Amniotic stem cell (primary cell): ENCODE measurements around the gene RBM15B.
A peak's percentile ranks its signal among the peaks of the same experiment; 100 is the strongest.
"Not testable (repeated sequence)": the region's sequence is repeated elsewhere in the genome, so short reads cannot be mapped to it uniquely, and the experiment has no call there.

ENCODE experiments used
- DNase-seq: peaks from one replicate; lab custom pipeline; 2025; lab: John Stamatoyannopoulos, UW

RBM15B gene, protein sequence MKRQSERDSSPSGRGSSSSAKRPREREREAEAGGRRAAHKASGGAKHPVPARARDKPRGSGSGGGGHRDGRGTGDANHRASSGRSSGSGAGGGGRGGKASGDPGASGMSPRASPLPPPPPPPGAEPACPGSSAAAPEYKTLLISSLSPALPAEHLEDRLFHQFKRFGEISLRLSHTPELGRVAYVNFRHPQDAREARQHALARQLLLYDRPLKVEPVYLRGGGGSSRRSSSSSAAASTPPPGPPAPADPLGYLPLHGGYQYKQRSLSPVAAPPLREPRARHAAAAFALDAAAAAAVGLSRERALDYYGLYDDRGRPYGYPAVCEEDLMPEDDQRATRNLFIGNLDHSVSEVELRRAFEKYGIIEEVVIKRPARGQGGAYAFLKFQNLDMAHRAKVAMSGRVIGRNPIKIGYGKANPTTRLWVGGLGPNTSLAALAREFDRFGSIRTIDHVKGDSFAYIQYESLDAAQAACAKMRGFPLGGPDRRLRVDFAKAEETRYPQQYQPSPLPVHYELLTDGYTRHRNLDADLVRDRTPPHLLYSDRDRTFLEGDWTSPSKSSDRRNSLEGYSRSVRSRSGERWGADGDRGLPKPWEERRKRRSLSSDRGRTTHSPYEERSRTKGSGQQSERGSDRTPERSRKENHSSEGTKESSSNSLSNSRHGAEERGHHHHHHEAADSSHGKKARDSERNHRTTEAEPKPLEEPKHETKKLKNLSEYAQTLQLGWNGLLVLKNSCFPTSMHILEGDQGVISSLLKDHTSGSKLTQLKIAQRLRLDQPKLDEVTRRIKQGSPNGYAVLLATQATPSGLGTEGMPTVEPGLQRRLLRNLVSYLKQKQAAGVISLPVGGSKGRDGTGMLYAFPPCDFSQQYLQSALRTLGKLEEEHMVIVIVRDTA

DNA sequence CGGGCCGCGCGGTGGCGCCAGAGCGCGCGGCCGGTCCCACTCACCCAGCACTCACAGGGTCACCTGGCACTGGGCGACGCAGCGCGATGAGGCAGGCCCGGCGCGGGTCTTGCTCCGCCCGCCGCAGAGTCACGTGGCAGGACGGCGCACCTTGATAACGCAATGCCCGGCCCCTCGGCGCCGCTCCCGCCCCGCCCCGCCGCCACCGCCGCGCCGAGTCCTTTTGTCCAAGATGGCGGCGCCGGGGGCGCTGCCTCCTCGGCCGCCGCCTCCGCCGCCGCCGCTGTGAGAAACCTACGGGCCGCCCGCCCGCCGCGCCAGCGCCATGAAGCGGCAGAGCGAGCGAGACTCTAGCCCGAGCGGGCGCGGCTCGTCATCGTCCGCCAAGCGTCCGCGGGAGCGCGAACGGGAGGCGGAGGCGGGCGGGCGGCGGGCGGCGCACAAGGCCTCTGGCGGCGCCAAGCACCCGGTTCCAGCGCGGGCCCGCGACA, at the start of gene RBM15B:
Gene RBM15B, plus strand, starts transcription at position 211 of the 491 bp plus-strand sequence. Its CDS starts 115 bp downstream, at position 326.
- peak; percentile 89 for DNase-seq

DNA sequence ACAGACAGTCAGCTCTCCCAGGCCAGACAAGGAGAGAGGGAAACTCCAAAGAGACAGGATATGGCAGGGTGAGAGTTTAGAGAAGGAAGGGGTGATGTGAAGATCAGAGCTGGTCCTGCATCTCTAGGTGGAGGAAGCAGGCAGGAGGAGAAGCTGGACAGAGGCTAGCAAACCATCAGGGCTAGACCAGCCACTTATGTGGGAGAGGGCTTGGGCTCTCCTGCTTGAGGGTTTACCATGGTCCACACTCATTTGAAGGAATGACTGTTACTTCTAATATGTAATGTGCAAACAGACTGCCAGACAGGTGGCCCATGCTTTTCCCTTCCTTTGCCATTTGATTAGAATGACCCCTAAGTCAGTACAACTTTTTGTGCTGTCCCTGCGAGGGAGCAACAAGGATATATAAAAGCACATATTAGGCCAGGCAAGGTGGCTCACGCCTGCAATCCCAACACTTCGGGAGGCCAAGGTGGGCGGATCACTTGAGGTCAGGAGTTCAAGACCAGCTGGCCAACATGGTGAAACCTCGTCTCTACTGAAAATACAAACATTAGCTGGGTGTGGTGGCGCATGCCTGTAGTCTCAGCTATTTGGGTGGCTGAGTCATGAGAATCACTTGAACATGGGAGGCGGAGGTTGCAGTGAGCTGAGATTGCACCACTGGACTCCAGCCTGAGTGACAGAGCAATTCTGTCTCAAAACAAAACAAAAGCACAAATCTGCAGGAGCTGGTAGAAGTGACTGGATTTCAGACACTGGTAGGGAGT, 47.0 kb upstream of the RBM15B start:
- DNase-seq: peak; percentile 25

DNA sequence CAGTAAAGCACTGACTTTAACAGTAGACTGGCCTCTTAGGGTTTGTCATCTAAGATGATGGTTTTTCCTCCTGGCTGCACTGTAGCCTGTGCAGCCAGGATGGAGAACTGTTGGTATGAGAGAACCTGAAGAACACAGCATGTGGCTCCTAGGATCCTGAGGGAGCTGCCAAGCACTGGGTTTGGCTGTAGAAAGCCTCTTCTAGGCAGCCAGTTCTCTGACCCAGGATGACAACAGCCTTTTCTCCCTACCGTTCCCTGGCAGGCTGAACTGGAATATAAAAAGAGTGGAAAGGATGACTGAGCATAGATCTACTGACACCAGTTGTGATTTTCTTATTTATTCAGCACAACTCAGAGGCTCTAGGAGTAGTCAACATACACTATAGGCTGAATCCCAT, 40.3 kb upstream of the RBM15B start:
- no peak for DNase-seq

DNA sequence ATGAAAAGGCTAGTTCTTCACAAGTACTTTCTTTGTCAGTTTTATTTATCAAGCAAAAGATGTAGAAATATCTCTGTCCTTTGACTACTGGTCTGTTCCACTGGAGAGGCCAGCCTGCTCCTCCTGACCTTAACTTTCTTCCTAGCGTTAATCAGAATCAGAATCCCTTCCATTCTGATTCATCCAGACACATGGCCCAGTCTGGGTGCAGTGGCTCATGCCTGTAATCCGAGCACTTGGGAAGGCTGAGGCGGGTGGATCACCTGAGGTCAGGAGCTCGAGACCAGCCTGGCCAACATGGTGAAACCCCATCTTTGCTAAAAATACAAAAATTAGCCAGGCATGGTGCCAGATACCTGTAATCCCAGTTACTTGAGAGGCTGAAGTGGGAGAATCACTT, 38.0 kb upstream of the RBM15B start:
- DNase-seq: no peak

DNA sequence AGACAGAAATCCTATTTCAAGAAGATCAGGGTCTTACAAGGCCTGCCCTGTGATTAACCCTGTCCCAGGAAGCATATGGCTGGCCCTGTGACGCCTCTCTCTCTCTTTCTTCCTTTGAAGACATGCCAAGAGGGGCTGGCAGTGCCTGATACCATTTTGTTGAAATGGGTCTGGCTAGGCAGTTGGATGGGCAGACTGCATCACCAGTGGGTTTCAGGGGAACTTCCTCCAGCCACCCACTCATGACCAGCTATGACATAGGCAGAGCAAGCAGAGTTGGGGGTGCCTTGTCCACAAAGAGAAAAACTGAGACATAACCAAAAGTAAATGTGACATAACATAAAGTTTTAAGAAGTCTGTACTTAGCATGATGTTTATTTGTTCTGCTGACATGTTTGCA, 37.4 kb upstream of the RBM15B start:
- DNase-seq: no peak

DNA sequence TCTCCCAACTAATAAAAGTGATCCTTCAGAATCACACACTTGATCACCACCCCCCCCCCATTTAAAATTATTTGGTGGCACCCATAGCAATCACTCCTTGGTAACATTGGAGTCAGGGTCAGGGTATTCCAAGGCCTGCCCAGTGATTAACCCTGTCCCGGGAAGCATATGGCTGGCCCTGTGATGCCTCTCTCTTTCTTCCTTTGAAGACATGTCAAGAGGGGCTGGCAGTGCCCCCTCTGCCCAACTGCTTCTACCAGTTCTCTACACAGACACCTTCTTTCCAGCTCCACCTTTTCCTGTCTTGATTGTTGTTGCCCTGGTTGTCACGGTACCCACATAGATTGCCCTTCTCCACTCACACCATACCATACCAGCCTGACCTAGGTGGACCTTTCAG, 36.9 kb upstream of the RBM15B start:
- DNase-seq: no peak

DNA sequence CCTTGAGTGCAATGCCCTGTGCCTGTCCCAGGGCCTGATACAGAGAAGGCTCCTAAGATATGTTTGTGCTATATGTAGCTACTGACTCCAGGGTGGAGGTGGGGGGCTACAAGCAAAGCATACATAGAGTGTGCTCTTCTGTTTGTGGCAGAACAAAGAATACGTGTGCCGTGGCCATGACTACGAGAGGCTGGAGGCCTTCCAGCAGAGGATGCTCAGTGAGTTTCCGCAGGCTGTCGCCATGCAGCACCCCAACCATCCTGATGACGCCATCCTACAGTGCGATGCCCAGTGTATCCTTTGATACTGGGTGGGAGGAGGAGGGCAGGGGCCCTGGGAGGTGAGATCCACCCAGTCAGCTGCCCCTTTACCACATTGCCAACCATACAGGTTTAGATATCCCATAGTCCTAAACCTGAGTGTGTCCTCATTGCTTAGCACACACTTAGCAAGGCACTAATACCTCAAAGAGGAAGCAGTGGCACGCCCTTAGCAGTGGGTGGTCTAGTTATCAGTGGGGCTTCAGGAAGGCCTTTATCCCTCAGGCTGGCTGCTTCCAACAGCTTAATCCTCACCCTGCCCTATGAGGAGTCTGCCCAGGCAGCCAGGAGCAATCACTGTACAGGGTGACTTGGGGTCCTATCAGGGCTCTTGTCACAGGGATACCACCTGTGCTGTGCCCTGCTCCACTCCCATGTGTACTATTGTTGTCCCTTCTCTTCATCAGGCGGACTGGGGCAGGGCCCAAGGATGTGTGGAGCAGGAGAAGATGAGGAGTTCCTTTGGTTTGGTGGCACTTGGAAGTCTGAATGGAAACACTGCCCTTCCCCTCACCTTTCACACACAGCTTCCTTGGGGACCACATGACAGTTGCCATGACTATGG, 36.1 kb upstream of the RBM15B start:
- DNase-seq: no peak

DNA sequence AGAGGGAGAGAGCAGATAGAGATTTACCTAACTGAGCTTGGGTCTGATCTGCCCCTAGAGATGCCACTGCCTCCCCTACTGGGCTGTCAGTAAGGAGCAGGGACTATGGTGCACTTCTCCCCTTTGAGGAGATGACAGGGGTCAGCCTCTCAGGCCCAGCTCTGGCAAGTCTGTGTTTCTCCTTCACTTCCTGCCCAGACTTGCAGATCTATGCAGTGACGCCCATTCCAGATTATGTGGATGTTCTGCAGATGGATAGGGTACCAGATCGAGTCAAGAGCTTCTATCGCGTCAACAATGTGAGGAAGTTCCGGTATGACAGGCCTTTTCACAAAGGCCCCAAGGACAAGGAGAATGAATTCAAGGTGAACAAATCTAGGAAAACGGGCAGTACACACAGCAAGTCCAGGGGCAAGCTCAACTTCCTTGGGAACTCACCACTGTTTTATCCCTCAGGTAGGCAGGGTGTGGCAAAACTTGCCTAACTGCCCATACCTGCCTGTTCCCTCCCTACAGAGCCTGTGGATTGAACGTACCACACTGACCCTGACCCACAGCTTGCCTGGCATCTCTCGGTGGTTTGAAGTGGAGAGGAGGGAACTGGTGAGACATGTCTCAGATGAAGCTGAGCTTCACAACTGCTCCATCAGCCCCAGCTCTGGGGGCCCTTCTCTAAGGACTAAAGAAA, 35.0 kb upstream of the RBM15B start:
- no peak for DNase-seq

DNA sequence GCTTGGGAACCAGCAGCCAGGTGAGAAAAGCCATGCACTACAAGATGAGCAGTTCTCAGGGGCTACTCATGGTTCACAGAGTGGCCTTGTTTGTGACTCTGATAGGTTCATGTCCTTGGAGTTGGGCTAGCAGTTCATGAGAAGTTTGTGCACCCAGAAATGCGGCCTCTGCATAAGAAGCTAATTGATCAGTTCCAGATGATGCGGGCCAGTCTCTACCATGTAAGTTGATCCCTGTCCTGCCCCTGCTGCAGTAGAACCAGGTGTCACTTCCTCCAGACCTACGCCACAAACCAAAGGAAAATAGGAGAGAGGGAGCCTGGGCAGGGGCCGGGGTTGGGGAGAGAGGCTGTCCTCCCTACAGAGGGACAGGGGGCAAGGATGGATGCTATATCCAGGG, 33.2 kb upstream of the RBM15B start:
- no peak for DNase-seq

DNA sequence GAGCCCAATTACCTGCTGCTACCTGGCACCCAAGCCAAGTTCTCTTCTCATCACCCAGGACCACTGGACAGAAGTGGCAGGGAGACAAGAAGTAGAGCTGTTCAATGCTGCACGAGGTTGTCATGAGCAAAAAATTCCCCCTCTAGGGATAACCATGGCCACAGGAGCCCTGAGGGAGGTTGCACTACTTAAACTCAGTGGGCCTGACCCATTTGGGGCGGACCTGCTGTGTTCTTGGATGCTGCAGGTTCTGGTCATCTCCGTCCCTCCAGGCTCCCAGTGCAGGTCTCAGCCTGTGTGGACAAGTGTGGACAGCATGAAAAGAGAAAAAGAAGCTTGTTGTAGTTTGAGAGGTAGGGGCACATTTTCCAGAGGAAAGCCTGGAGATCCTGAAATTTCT, 32.1 kb upstream of the RBM15B start:
- DNase-seq: no peak

DNA sequence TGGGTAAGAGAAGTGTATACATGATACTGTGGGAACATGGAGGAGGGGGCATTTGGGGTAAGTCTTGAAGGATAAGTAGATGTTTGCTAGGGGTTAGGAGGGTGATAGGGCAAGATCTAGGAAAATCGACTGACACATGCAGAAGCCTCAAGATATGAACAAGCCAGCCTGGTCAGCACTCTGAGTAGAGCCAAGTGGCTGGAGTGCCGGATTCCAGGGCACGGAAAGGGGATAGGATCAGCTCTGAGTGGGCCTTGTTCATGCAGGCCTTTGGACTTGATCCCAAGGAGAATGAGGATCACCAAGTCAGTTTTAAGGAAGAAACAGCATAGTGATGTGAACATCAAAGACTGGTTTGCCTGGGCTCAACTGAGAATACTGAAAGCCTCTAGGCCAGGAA, 30.3 kb upstream of the RBM15B start:
- no peak for DNase-seq

DNA sequence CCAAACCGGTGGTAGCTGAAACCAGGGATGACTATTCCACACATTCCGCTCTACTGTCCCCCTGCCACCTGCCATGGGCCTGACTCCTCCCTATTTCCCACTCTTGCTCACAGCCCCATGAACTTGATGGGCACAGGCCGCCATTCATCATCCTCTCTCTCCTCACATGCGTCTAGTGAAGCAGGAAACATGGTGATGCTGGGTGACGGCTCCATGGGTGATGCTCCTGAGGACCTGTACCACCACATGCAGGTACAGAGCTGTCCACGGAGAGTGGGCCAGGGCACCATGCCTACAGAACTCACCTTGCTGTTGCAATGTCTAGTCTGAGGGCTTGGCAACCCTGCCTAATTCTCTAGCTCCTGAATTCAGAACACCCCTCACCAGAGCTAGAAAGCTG, 29.3 kb upstream of the RBM15B start:
- no peak for DNase-seq

DNA sequence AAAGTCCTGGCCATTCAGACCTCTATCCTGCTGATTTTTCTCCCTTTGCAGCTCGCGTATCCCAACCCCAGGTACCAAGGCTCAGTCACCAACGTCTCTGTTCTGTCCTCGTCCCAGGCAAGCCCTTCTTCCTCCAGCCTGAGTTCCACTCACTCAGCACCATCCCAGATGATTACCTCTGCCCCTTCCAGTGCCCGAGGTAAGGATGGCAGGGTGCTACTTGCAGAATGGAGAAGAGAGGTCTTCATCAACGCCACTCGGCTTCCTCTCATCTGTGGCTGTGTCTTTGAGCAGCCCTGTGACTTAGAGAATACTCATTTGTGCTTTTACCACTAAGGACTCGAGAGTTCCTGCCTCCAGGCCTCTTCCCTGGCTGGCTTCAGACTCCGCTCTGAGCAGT, 28.6 kb upstream of the RBM15B start:
- DNase-seq: no peak

DNA sequence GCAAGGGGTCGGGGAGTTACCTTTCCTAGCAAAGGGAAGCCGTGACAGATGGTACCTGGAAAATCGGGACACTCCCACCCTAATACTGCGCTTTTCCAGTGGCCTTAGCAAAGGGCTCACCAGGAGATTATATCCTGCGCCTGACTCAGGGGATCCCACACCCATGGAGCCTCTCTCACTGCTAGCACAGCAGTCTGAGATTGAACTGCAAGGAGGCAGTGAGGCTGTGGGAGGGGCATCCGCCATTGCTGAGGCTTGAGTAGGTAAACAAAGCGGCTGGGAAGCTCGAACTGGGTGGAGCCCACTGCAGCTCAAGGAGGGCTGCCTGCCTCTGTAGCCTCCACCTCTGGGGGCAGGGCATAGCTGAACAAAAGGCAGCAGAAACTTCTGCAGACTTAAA, 22.8 kb upstream of the RBM15B start:
- DNase-seq: not testable (repeated sequence)

DNA sequence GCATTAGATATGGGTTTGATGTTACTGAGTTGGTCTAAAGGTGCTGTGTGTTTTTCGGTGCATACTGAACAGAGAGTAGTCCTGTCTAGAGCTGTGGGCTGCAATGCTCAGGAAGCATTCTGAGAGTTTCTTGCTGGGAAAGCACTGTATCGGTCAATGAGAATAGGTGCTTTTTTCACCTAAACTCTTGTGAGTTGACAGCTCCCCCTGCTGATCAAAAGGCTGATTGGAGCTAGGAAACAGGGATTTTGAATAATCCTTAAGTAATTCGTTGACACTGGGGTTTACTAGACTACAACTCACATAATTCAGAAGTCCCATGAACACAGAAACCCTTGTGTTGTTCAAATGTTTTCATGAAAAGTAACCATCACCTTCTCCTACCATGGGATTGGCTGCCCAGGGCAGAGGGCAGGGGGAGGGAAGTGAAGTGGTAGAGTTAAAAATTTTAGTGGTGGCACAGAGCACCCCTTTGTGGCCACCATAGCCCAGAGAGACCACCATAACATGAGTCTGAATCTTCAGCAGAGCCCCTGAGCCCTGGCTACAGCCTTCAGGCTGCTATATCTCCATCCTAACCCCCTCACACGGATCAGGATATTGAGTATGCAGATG, 19.0 kb upstream of the RBM15B start:
- DNase-seq: peak; percentile 73

DNA sequence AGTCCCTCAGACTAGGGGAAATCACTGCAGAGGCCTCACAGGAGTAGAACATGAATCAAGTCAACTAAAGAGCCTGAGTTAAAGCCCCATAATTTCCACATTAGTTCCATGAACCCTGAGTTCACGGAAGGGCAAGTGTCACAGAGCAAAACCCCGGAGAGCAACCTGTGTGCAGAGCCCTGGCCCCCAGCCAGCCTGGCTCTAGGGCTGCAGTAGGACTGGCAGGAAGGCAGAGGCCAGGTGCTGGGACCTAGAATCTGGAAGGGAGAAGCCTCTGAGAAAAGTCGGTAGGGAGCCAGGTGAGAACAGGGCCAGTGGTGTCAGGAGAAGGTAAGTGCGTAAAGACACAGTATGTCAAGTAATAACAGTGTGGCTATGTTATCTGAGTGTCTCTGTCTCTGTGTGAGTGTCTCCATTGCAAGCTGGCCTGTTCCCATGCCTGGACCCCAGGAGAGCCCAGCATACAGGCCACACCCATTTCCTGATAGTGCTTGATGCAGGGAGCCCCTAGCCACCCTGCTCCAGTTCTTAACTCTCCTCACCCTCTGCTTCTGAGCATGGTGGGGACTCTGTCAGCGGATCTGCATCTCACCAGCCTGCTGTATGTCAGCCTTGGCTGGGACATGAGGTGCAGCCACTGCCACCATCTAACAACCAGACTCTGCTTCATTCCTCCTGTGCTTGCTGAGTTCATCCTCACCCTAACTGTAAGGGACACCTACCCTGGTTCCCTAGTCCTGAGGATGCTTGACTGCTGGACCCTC, 17.2 kb upstream of the RBM15B start:
- DNase-seq: no peak

DNA sequence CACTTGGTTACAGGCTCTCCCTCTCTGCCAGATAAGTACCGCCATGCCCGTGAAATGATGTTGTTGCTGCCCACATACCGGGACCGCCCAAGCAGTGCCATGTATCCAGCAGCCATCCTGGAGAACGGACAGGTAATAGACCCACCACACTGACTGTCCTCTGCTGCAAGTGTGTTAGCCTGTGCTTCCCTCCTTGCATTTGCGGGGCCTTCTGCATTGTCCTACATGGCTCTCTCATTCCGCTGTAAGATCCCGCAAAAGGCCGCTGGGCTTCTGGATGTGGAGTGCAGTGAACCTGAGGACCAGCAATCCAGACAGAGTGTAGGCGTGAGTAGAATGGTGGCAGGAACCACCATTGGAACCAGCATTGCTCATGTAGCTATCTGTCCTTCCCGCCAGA, 16.6 kb upstream of the RBM15B start:
- DNase-seq: no peak

DNA sequence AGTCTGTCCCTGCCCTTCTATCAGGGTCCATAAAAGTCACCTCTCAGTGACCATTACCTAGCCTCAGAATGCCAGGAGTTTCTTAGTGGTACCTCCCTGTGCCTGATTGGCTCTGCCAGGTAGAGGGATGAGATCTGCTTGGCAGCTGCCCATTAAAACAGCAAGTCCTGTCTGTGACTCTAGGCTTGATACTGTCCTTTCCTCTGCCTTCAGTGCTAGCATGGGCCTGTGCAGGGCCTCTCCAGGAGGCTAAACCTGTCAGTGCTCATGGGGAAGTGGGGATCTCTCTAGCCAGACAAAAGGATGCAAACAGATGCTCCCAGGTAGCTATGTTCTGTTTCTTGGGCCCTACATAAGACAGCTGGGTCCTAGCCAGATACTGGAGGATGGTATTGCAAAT, 15.9 kb upstream of the RBM15B start:
- no peak for DNase-seq

DNA sequence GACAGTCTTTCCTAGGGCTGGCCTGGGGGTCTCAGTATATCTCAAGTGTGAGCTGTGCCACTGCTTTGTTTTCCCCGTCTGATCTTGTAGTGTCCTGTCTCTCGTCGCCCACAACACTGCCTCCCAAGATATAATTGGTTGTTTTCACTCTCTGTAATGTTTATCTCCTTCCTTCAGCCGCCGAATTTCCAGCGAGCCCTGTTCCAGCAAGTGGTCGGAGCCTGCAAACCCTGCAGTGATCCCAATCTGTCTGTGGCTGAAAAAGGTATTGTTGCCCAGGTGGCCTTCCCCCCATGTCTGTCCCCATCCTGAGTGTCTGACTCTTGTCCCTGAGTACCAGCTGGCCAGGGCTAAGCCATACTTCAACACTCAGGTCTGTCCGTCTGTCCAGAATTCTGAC, 15.5 kb upstream of the RBM15B start:
- no peak for DNase-seq
